IPS DF 19.7 (cell line): ENCODE data around the gene KIFAP3.
"Not testable (repeated sequence)": the region's sequence is repeated elsewhere in the genome, so short reads cannot be mapped to it uniquely, and the experiment has no call there.

Experiments
- DNase-seq: peaks from one replicate; pipeline ENCODE4 v3.0.0-alpha.2; 2013; ENCODE audit warnings: low read depth, low spot score

Gene KIFAP3

DNA sequence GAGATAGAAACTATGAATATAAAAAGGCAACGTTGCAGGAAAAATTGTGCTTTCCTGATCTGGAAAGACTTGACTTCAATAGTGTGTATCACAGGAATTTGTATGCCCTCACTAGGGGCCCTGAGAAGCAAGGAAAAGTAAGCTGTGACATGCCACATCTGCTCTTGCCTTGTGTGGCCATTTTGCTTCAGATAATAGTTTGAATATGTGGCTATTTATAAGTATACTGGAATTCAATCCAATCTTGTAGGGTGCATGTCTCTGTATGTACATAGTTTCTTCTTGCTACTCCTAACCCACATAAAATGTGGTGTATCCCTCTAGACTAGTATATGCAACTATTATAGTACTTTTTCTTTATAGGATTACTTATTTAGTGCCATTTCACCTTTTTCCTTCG lies 149.7 kb downstream of the KIFAP3 start:
- DNase-seq: no peak

DNA sequence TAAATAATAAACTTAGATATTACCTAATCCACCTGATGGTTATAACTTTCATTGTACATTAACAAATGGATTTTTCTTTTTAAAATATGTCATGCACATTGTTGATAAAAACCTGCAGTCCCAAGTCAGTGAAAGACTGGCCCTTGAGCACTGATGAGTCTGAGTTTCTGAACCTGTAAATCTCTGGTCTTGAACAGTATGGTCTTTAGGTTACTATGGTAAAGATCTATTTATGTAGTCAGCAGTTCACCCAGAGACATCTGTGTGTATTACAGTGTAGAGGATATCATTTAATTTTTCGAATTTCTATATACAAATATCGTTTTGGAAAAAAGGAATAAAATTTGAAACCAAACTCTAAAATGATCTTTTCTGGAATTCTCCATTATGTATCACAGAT lies 150.4 kb downstream of the KIFAP3 start:
- no peak for DNase-seq

DNA sequence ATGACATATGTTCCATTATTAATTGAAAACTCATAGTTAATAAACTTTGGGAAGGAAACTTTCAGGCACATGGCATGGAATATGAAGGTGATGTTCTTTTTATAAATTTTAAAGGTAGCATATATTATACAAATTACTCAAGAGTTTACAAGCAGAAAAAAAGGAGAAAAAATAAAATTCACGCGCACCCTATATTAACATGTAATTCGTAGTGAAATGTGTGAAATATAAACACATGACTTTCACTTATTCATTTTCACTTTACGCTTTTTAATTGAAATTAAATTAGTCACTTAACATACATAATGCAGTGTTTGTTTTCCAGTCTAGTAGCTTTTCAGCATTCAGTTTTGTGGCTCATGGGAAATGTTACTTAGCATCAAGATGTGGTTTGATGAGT lies 153.4 kb downstream of the KIFAP3 start:
- no peak for DNase-seq

DNA sequence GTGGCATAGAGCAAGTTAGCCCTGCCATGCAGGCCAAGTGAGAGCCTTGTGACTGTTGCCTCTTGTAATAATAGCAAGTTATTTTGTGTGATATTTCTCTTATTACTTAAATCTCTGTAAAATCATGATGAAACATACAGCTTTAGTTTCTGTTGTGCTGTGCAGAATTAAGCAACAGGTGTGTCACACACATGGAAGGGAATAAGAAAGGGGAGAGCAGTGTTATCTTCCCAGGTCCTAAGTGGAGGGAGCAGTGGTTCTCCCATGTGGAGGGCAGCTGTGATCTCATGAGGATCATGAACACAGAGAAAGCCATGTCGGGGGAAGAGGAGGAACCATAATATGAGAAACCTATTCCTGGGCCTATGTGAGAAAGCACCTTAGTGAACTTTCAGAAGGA lies 155.6 kb downstream of the KIFAP3 start:
- DNase-seq: no peak

- not testable (repeated sequence) for DNase-seq
Measured at GRCh38 chr1:169918220-169918619, 156.3 kb downstream of the KIFAP3 start.

- DNase-seq: no peak
Measured at GRCh38 chr1:169915150-169915549, 159.3 kb downstream of the KIFAP3 start.

- DNase-seq: no peak
Measured at GRCh38 chr1:169914531-169914930, 160.0 kb downstream of the KIFAP3 start.

- no peak for DNase-seq
Measured at GRCh38 chr1:169909499-169909898, 165.0 kb downstream of the KIFAP3 start.

GRCh38 chr1:169906938-169907337 lies 167.6 kb downstream of the KIFAP3 start:
- DNase-seq: no peak

DNA sequence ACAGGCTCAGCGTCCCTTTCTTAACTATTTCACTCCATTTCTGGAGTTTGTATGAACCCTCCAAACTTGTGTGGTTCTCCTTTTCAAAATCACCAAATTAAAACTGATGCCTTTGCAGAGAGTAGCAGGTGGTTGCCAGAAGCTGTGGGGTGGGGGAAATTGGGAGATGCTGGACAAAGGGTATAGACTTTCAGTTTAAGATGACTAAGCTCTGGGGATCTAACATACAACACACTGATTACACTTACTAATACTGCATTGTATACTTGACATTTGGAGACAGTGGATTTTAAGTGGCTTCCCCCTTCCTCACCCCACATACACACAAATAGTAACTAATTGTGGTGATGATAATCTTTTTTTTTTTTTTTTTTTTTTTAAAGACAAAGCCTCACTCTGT lies 169.7 kb downstream of the KIFAP3 start:
- no peak for DNase-seq

GRCh38 chr1:169902751-169903150 lies 171.7 kb downstream of the KIFAP3 start:
- DNase-seq: no peak

GRCh38 chr1:169901115-169901514 lies 173.4 kb downstream of the KIFAP3 start:
- no peak for DNase-seq

GRCh38 chr1:169900571-169900970 lies 173.9 kb downstream of the KIFAP3 start:
- no peak for DNase-seq

DNA sequence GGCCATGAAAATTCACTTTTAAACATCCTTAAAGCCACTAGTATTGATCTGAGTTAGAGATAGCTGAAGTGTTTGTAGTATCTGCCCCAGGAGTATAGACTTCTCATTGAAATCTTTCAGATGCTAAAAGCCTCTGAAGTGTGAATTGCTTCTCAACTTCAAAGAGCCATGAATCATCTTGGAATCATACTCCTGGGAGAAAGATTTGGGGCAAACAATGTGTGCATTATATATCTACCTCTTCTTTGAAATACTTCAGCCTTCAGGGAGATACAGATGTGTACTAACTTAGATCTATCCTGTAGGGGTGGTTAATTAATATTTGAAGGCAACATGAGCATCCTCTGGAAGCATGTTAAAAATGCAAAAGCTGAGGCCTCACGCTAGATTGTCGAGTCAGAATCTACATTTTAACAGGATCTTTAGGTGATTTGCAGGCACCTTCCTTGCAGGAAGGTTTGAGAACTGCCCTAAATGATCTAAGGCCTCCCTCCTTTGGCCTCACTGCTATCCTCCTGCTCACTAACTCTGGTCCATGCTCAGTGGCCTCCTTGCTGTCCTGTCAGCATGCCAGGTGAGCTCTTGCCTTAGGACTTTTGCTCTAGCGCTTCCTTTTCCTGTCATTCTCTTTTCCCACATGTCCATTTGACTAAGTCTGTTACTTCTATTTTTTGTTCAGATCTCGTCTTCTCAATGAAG lies 174.8 kb downstream of the KIFAP3 start:
- DNase-seq: no peak

- DNase-seq: no peak
Measured at GRCh38 chr1:169896013-169896412, 178.5 kb downstream of the KIFAP3 start.

GRCh38 chr1:169894424-169895145 lies 179.9 kb downstream of the KIFAP3 start:
- DNase-seq: no peak

- peak; percentile 96 for DNase-seq
Measured at GRCh38 chr1:169893645-169894423, 180.7 kb downstream of the KIFAP3 start, which contains the start of gene SCYL3. SCYL3 (minus strand) TSS chr1:169893896; CDS start chr1:169888840, 5,056 bp downstream.

- no peak for DNase-seq
Measured at GRCh38 chr1:169892927-169893644, 181.4 kb downstream of the KIFAP3 start.

DNA sequence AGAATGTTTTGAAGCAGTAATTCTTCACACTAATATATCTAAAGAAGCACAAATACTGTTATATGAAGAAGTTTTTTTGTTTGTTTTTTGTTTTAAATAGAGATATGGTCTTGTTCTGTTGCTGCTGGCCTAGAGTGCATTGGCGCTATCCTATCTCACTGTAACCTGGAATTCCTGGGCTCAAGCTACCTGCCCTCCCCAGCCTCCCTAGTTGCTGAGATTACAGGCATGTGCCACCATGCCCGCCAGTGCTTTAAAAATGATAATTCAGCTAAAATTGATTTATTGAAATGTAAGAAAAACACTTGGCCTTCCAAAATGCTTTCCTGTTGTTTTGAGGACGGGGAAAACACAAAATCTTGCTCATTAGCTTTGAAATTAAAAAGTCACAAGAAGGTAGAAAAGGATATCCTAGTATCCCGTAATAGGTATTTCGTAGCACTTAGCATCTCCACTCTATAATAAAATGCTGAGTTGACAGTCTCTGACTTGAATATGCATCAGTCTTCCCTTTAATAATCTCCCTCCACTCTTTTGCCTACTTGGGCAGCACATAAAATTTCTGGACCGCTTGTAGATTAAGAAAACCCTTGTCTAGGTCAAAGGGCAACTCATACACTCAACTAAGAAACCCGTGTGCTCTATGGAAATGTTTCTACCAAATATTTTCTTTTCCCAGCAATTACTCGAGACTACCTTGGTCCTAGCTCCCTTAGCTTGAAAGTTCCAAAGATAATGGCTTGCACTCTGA lies 182.1 kb downstream of the KIFAP3 start:
- no peak for DNase-seq

DNA sequence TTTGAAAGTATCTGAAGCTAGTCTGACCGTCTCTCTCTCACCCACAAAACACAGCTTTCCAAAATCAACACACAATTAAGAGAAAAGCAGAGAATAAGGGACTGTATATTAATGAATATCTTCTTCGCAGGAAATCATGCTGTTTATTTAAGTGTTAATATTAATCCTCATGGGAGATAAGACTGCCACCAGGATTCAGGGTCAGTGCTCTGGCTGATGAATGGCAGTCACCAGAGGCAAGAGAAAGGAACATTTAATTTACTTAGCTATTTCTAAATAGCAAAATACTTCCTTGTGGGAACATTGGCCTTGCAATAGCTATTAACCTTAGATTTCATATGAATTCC lies 183.0 kb downstream of the KIFAP3 start:
- no peak for DNase-seq
